A549 (cell line): ENCODE data around the gene TTC31. TPM values are rescaled to one million over a fixed set of nuclear protein-coding genes. Genes with fewer than 3 reads are reported as not detected.

Experiments used
- ATAC-seq, 2 experiments: fragments of 200-7000 bp in 1 of 2; fragments of >200 bp in 1 of 2; cut with Nextera tagmentation in 1 of 2; cut with Tn5 transposase in 1 of 2; 3 replicates each; pipeline versions ENCODE4 v1.8.0 to v1.9.1; 2018 to 2020; ENCODE audit warnings: mild to moderate bottlenecking in 1 of 2, moderate library complexity in 1 of 2
- CTCF ChIA-PET: fragments of 300-600 bp; sonication (Branson Sonifier 250); formaldehyde crosslinking; extraction: SDS; loops from one replicate; lab custom pipeline; 2021; ENCODE audit warnings: antibody characterized with exemption, inconsistent platforms; lab: Yijun Ruan, JAX
- POLR2A ChIA-PET: fragments of 350-600 bp; formaldehyde crosslinking; extraction: SDS; loops from one replicate; lab custom pipeline; 2021; ENCODE audit warnings: antibody characterized with exemption, inconsistent platforms; lab: Yijun Ruan, JAX
- DNase-seq, 2 experiments: peaks; one replicate each; pipeline versions ENCODE4 v3.0.0 to v3.0.0-alpha.2; 2011 to 2016; ENCODE audit warnings: low read depth in 1 of 2, low spot score in 1 of 2
- FAIRE-seq: peaks from 2 replicates; lab custom pipeline; 2011; peaks lifted over from hg19 to GRCh38; lab: Jason Lieb, UNC
- H3K27ac ChIP-seq, 2 experiments: fragments of >200 bp; sonication (Bioruptor Twin); formaldehyde crosslinking; 3 replicates each; pipeline ENCODE4 v1.5.1; 2016 to 2017
- H3K4me1 ChIP-seq: fragments of >200 bp; sonication (Bioruptor Twin); formaldehyde crosslinking; 3 replicates; pipeline ENCODE4 v1.6.1; 2016
- H3K4me2 ChIP-seq: fragments of >200 bp; sonication (Bioruptor Twin); formaldehyde crosslinking; 3 replicates; pipeline ENCODE4 v1.6.1; 2016
- H3K4me3 ChIP-seq: fragments of >200 bp; sonication (Bioruptor Twin); formaldehyde crosslinking; 3 replicates; pipeline ENCODE4 v1.5.1; 2016
- H3K9me3 ChIP-seq: fragments of >200 bp; sonication (Bioruptor Twin); formaldehyde crosslinking; 3 replicates; pipeline ENCODE4 v1.6.1; 2016
- ATOH8 ChIP-seq: fragments of 250-450 bp; sonication (Bioruptor Pico); IDR thresholded peaks from 2 replicates; pipeline ENCODE4 v1.5.0; 2020; ENCODE audit warnings: low read depth, mild to moderate bottlenecking, moderate library complexity
- BHLHE40 ChIP-seq: IDR thresholded peaks from 2 replicates; pipeline ENCODE4 v1.6.1; 2012; ENCODE audit warnings: low read depth, low read length, inconsistent platforms
- CBX2 ChIP-seq: fragments of 200-600 bp; sonication (generic); IDR thresholded peaks from 2 replicates; pipeline ENCODE4 v1.6.1; 2016; ENCODE audit warnings: low read depth, mild to moderate bottlenecking, borderline replicate concordance
- CEBPB ChIP-seq, 2 experiments: fragments of >200 bp in 1 of 2; sonication (Bioruptor Twin) in 1 of 2; formaldehyde crosslinking in 1 of 2; IDR thresholded peaks; 2 replicates each; pipeline ENCODE4 v1.6.1; 2012 to 2016
- CHD4 ChIP-seq: fragments of 200-600 bp; sonication (generic); IDR thresholded peaks from 2 replicates; pipeline ENCODE4 v1.6.1; 2016; ENCODE audit warnings: antibody characterized with exemption, mild to moderate bottlenecking, borderline replicate concordance
- CTCF ChIP-seq: fragments of >200 bp; sonication (Bioruptor Twin); formaldehyde crosslinking; IDR thresholded peaks from 3 replicates; pipeline ENCODE4 v1.5.1; 2016
- EHF ChIP-seq: fragments of 250-450 bp; sonication (Bioruptor Pico); IDR thresholded peaks from 2 replicates; pipeline ENCODE4 v1.5.0; 2020; ENCODE audit warnings: mild to moderate bottlenecking
- EP300 ChIP-seq, 2 experiments: fragments of >200 bp; sonication (Bioruptor Twin); formaldehyde crosslinking; IDR thresholded peaks; 2 replicates in 1 of 2; 3 replicates in 1 of 2; pipeline ENCODE4 v1.6.1; 2016 to 2017
- ESRRA ChIP-seq: fragments of 150-350 bp; IDR thresholded peaks from 2 replicates; pipeline ENCODE4 v1.6.1; 2014; ENCODE audit warnings: mild to moderate bottlenecking, low read length, borderline replicate concordance
- FOSL2 ChIP-seq, 2 experiments: fragments of 450-650 bp in 1 of 2; fragments of >200 bp in 1 of 2; sonication (Bioruptor Twin) in 1 of 2; formaldehyde crosslinking; IDR thresholded peaks; 2 replicates each; pipeline versions ENCODE4 v1.5.0 to v1.6.1; 2016 to 2020; ENCODE audit warnings: mild to moderate bottlenecking in 1 of 2, moderate library complexity in 1 of 2
- HEYL ChIP-seq: fragments of 250-450 bp; sonication (Bioruptor Pico); IDR thresholded peaks from 2 replicates; pipeline ENCODE4 v1.8.0; 2021; ENCODE audit warnings: mild to moderate bottlenecking, moderate library complexity
- HOXA7 ChIP-seq: fragments of 250-450 bp; sonication (Bioruptor Pico); IDR thresholded peaks from 2 replicates; pipeline ENCODE4 v1.5.0; 2020; ENCODE audit warnings: mild to moderate bottlenecking, moderate library complexity
- HOXB13 ChIP-seq: fragments of 250-450 bp; sonication (Bioruptor Pico); IDR thresholded peaks from 2 replicates; pipeline ENCODE4 v1.5.0; 2020; ENCODE audit warnings: low read depth, mild to moderate bottlenecking, moderate library complexity
- HOXB5 ChIP-seq: fragments of 250-450 bp; sonication (Bioruptor Pico); IDR thresholded peaks from 2 replicates; pipeline ENCODE4 v1.5.0; 2020; ENCODE audit warnings: mild to moderate bottlenecking, moderate library complexity
- JUN ChIP-seq, 2 experiments: fragments of >200 bp; sonication (Bioruptor Twin); formaldehyde crosslinking; IDR thresholded peaks; 2 replicates in 1 of 2; 3 replicates in 1 of 2; pipeline ENCODE4 v1.6.1; 2016 to 2017
- JUNB ChIP-seq: fragments of >200 bp; sonication (Bioruptor Twin); formaldehyde crosslinking; IDR thresholded peaks from 2 replicates; pipeline ENCODE4 v1.6.1; 2016
- KDM1A ChIP-seq: fragments of 200-600 bp; sonication (generic); IDR thresholded peaks from 2 replicates; pipeline ENCODE4 v1.6.1; 2016; ENCODE audit warnings: low read depth, mild to moderate bottlenecking
- KDM5A ChIP-seq: fragments of 200-600 bp; sonication (generic); IDR thresholded peaks from 2 replicates; pipeline ENCODE4 v1.6.1; 2016; ENCODE audit warnings: antibody characterized with exemption, mild to moderate bottlenecking
- MAFK ChIP-seq: fragments of 450-650 bp; IDR thresholded peaks from 2 replicates; pipeline ENCODE4 v1.6.1; 2014; ENCODE audit not compliant: partially characterized antibody
- NPAS2 ChIP-seq: fragments of 250-450 bp; sonication (Bioruptor Pico); IDR thresholded peaks from 2 replicates; pipeline ENCODE4 v1.8.0; 2022; ENCODE audit warnings: mild to moderate bottlenecking, moderate library complexity, borderline replicate concordance
- PBX3 ChIP-seq: IDR thresholded peaks from 2 replicates; pipeline ENCODE4 v1.6.1; 2012
- PHF8 ChIP-seq: fragments of 200-600 bp; sonication (generic); IDR thresholded peaks from 2 replicates; pipeline ENCODE4 v1.6.1; 2016; ENCODE audit warnings: low read depth, mild to moderate bottlenecking, antibody characterized with exemption, moderate library complexity, borderline replicate concordance
- POLR2AphosphoS2 ChIP-seq: conservative IDR thresholded peaks from 2 replicates; pipeline ENCODE4 v1.6.1; 2012; ENCODE audit warnings: low read length, improper control_type of control experiment, inconsistent platforms
- RAD21 ChIP-seq, 2 experiments: fragments of >200 bp in 1 of 2; sonication (Bioruptor Twin) in 1 of 2; formaldehyde crosslinking in 1 of 2; IDR thresholded peaks in 1 of 2; conservative IDR thresholded peaks in 1 of 2; 2 replicates in 1 of 2; 3 replicates in 1 of 2; pipeline ENCODE4 v1.6.1; 2012 to 2018; ENCODE audit warnings: inconsistent platforms in 1 of 2
- RARB ChIP-seq: fragments of 250-450 bp; sonication (Bioruptor Pico); IDR thresholded peaks from 2 replicates; pipeline ENCODE4 v1.8.0; 2021; ENCODE audit warnings: mild to moderate bottlenecking, moderate library complexity
- RFX5 ChIP-seq: fragments of 450-650 bp; IDR thresholded peaks from 2 replicates; pipeline ENCODE4 v1.7.1; 2014; ENCODE audit warnings: antibody characterized with exemption, mild to moderate bottlenecking, moderate library complexity
- SMC3 ChIP-seq: fragments of >200 bp; sonication (Bioruptor Twin); formaldehyde crosslinking; IDR thresholded peaks from 3 replicates; pipeline ENCODE4 v1.6.1; 2018; ENCODE audit warnings: inconsistent platforms
- SREBF2 ChIP-seq: fragments of 450-650 bp; IDR thresholded peaks from 2 replicates; pipeline ENCODE4 v1.6.1; 2014; ENCODE audit warnings: mild to moderate bottlenecking, moderate library complexity
- TFCP2L1 ChIP-seq: fragments of 250-450 bp; sonication (Bioruptor Pico); IDR thresholded peaks from 2 replicates; pipeline ENCODE4 v1.5.0; 2021; ENCODE audit warnings: mild to moderate bottlenecking
- TP53 ChIP-seq: fragments of 250-450 bp; sonication (Bioruptor Pico); IDR thresholded peaks from 2 replicates; pipeline ENCODE4 v1.5.0; 2021; ENCODE audit warnings: mild to moderate bottlenecking, moderate library complexity
- ZC3H11A ChIP-seq: fragments of 450-650 bp; IDR thresholded peaks from 2 replicates; pipeline ENCODE4 v1.6.1; 2014; ENCODE audit warnings: antibody characterized with exemption, mild to moderate bottlenecking
- ZSCAN20 ChIP-seq: fragments of 250-450 bp; sonication (Bioruptor Pico); IDR thresholded peaks from 2 replicates; pipeline ENCODE4 v1.8.0; 2022; ENCODE audit warnings: mild to moderate bottlenecking, moderate library complexity
- WGBS: methylation state at CpG from one replicate; pipeline ENCODE4 v1.1.6; 2017; ENCODE audit errors: missing lambda C conversion rate; 5-methylcytosine and 5-hydroxymethylcytosine counted together
- polyA plus RNA-seq, 4 experiments: library from polyadenylated mRNA; depleted of rRNA in 3 of 4; stranded (reverse); fragments of >200 nt; fragmentation: RNase III in 1 of 4; extraction: RNeasy Plus Mini Kit Qiagen cat#74134 plus additional on column Dnase treatment in 1 of 4; gene quantifications; 2 replicates in 3 of 4; 3 replicates in 1 of 4; pipeline ENCODE4 v1.2.3, GENCODE V29; 2011 to 2017
- TF ChIP-seq, protein P1 (sequence below): fragments of 250-450 bp; sonication (Bioruptor Pico); IDR thresholded peaks from 2 replicates; pipeline ENCODE4 v1.5.0; 2021; ENCODE audit warnings: mild to moderate bottlenecking, moderate library complexity, borderline replicate concordance
- TF ChIP-seq, protein P2 (sequence below): IDR thresholded peaks from 2 replicates; pipeline ENCODE4 v1.6.1; 2012; ENCODE audit warnings: low read depth, borderline replicate concordance

TTC31 gene
- polyA plus RNA-seq, 2 of the 4 experiments (the other 2 are of a cell fraction) = 26.2 to 29.6 TPM

- 3% methylated on average over 40 of the region's 40 CpGs for WGBS
- CTCF ChIA-PET = interaction anchor here (0.6 to 4.6 kb wide), 10 partner anchors 12 to 136 kb away, joined by 3 to 25 read pairs (median 4); partner anchors contain the start of genes CCDC142 and TTC31
- Histone ChIP-seq H3K9me3 (no peaks in the 10 kb centered on the region), H3K4me2 (peak within 1 kb of the TSS; percentile 85), H3K4me1 (peaks cover 24% of the 10 kb centered on the region), H3K4me3 (peak within 1 kb of the TSS; percentile 67), H3K27ac (peak within 1 kb of the TSS; percentile 74 to 87)
- POLR2A ChIA-PET = interaction anchor here (0.7 to 2.2 kb wide), 8 partner anchors 10 to 626 kb away, joined by 3 to 21 read pairs (median 6); partner anchors contain the start of genes CCDC142, DQX1, MOGS and MRPL53
- FAIRE-seq (peak; percentile 92), ATAC-seq (peak; percentile 54 to 60), DNase-seq (peak; percentile 92 to 99)
- TF ChIP-seq PBX3 = peak; percentile 65; the same call in 1 of the 2 replicates
- TF ChIP-seq EP300 (IDR thresholded peaks at IDR 0.05) = no peak
- no peak for TF ChIP-seq TP53 (CRISPR knock-in tag)
- TF ChIP-seq ZC3H11A = peak; percentile 38; the same call in 1 of the 2 replicates
- no peak for TF ChIP-seq KDM1A
- peak; percentile 78 for TF ChIP-seq MAFK
- TF ChIP-seq, protein P1, sequence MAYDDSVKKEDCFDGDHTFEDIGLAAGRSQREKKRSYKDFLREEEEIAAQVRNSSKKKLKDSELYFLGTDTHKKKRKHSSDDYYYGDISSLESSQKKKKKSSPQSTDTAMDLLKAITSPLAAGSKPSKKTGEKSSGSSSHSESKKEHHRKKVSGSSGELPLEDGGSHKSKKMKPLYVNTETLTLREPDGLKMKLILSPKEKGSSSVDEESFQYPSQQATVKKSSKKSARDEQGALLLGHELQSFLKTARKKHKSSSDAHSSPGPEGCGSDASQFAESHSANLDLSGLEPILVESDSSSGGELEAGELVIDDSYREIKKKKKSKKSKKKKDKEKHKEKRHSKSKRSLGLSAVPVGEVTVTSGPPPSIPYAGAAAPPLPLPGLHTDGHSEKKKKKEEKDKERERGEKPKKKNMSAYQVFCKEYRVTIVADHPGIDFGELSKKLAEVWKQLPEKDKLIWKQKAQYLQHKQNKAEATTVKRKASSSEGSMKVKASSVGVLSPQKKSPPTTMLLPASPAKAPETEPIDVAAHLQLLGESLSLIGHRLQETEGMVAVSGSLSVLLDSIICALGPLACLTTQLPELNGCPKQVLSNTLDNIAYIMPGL (CRISPR knock-in tag) = 0 out of 2 replicates have a peak, but pooled peaks have one; percentile 55
- no peak for TF ChIP-seq HOXA7
- TF ChIP-seq SREBF2 = no peak
- TF ChIP-seq RAD21 (conservative IDR thresholded peaks at IDR 0.05 in 1 of 2, IDR thresholded peaks at IDR 0.05 in 1 of 2) = peak in 1 of 2 experiments; percentile 39; a peak in 3 of 5 replicates
- 0 out of 2 replicates have a peak, but pooled peaks have one; percentile 59 for TF ChIP-seq KDM5A
- no peak for TF ChIP-seq RARB (CRISPR knock-in tag)
- no peak for TF ChIP-seq TFCP2L1
- no peak for TF ChIP-seq HOXB13 (CRISPR knock-in tag)
- no peak for TF ChIP-seq CTCF
- no peak for TF ChIP-seq ZSCAN20 (CRISPR knock-in tag)
- TF ChIP-seq BHLHE40 = no peak
- TF ChIP-seq, protein P2, sequence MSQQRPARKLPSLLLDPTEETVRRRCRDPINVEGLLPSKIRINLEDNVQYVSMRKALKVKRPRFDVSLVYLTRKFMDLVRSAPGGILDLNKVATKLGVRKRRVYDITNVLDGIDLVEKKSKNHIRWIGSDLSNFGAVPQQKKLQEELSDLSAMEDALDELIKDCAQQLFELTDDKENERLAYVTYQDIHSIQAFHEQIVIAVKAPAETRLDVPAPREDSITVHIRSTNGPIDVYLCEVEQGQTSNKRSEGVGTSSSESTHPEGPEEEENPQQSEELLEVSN = peak; percentile 70
- no peak; the same call in 1 of the 2 replicates for TF ChIP-seq ATOH8 (CRISPR knock-in tag)
- TF ChIP-seq NPAS2 = no peak
- TF ChIP-seq POLR2AphosphoS2 = no peak
- TF ChIP-seq HOXB5 = peak; percentile 71; the same call in 1 of the 2 replicates
- TF ChIP-seq CHD4 = no peak
- TF ChIP-seq SMC3 = peak; percentile 44
- TF ChIP-seq PHF8 = no peak; the same call in 1 of the 2 replicates
- no peak for TF ChIP-seq EHF (CRISPR knock-in tag)
- 0 out of 2 replicates have a peak, but pooled peaks have one; percentile 41 for TF ChIP-seq ESRRA
- peak in 1 of 2 experiments; percentile 54; a peak in 1 of 4 replicates for TF ChIP-seq CEBPB (IDR thresholded peaks at IDR 0.05)
- no peak for TF ChIP-seq CBX2
- TF ChIP-seq FOSL2 (IDR thresholded peaks at IDR 0.05) = no peak
- peak; percentile 66 for TF ChIP-seq FOSL2 (CRISPR knock-in tag; IDR thresholded peaks at IDR 0.05)
- no peak for TF ChIP-seq JUNB
- peak; percentile 25; the same call in 1 of the 2 replicates for TF ChIP-seq RFX5
- no peak for TF ChIP-seq HEYL (CRISPR knock-in tag)
- TF ChIP-seq JUN (IDR thresholded peaks at IDR 0.05) = peak; percentile 80 to 98; a peak in 4 of 5 replicates
Observed at GRCh38 chr2:74454654-74455511, 28.0 kb upstream of the TTC31 start, which contains the start of gene INO80B. TSS of gene INO80B (plus strand) at chr2:74455087. CDS start at chr2:74455117, 30 bp downstream.
